CD14-positive monocyte (primary cell): ENCODE results near the gene SRSF7. TPM values are rescaled to one million over a fixed set of nuclear protein-coding genes. Genes with fewer than 3 reads are reported as not detected.

ENCODE experiments used
- DNase-seq, 3 donors: peaks; one replicate each; pipeline ENCODE4 v3.0.0-alpha.2; 2011 to 2022
- H2AFZ ChIP-seq: 2 replicates; pipeline ENCODE4 v1.6.0; 2012; ENCODE audit warnings: mild to moderate bottlenecking, low read depth, low read length, inconsistent platforms; ENCODE audit not compliant: insufficient read depth, poor library complexity, severe bottlenecking
- H3K27ac ChIP-seq, 2 donors: 1 replicate in 1 of 2; 2 replicates in 1 of 2; pipeline ENCODE4 v1.5.1; 2012 to 2013; ENCODE audit warnings: low read length in 2 of 2, control low read depth in 1 of 2, inconsistent platforms in 1 of 2, low read depth in 1 of 2, mild to moderate bottlenecking in 1 of 2
- H3K27me3 ChIP-seq, 2 donors: one replicate each; pipeline versions ENCODE4 v1.6.0 to v1.6.1; 2011 to 2013; ENCODE audit warnings: low read length in 2 of 2; ENCODE audit not compliant: control insufficient read depth in 2 of 2, insufficient read depth in 2 of 2
- H3K36me3 ChIP-seq, 2 donors: replicated peaks in 1 of 2; 1 replicate in 1 of 2; 2 replicates in 1 of 2; pipeline versions ENCODE4 v1.5.1 to v1.6.1; 2012 to 2013; ENCODE audit warnings: low read length in 2 of 2, control low read depth in 1 of 2, inconsistent platforms in 1 of 2, mild to moderate bottlenecking in 1 of 2; ENCODE audit not compliant: insufficient read depth in 2 of 2, control insufficient read depth in 1 of 2
- H3K4me1 ChIP-seq, 2 donors: 1 replicate in 1 of 2; 2 replicates in 1 of 2; pipeline versions ENCODE4 v1.5.1 to v1.6.1; 2012 to 2013; ENCODE audit warnings: low read length in 2 of 2, control low read depth in 1 of 2, inconsistent platforms in 1 of 2, mild to moderate bottlenecking in 1 of 2, moderate library complexity in 1 of 2; ENCODE audit not compliant: insufficient read depth in 2 of 2, control insufficient read depth in 1 of 2
- H3K4me2 ChIP-seq: replicated peaks from 2 replicates; pipeline ENCODE3; 2012; ENCODE audit warnings: low read length, moderate library complexity, mild to moderate bottlenecking; ENCODE audit not compliant: poor library complexity, severe bottlenecking; ENCODE audit errors: extremely low read depth
- H3K4me3 ChIP-seq, 3 experiments: fragments of 200-600 bp in 1 of 3; sonication (generic) in 1 of 3; replicated peaks in 1 of 3; 1 replicate in 2 of 3; 2 replicates in 1 of 3; pipeline ENCODE4 v1.5.1; 2011 to 2013; ENCODE audit warnings: low read length in 3 of 3, mild to moderate bottlenecking in 3 of 3, control low read depth in 2 of 3, low read depth in 2 of 3, inconsistent platforms in 1 of 3, moderate library complexity in 1 of 3
- H3K79me2 ChIP-seq: 2 replicates; pipeline ENCODE4 v1.6.0; 2012; ENCODE audit warnings: mild to moderate bottlenecking, control low read depth, inconsistent platforms, low read length, moderate library complexity; ENCODE audit not compliant: insufficient read depth
- H3K9ac ChIP-seq: 2 replicates; pipeline ENCODE4 v1.6.0; 2017; ENCODE audit warnings: low read length, mild to moderate bottlenecking; ENCODE audit not compliant: insufficient read depth, poor library complexity, severe bottlenecking
- H3K9me3 ChIP-seq, 2 donors: replicated peaks in 1 of 2; 1 replicate in 1 of 2; 2 replicates in 1 of 2; pipeline versions ENCODE4 v1.5.1 to v1.6.1; 2012 to 2013; ENCODE audit warnings: low read length in 2 of 2, control low read depth in 1 of 2; ENCODE audit not compliant: control insufficient read depth in 1 of 2, insufficient read depth in 1 of 2
- H4K20me1 ChIP-seq: 2 replicates; pipeline ENCODE4 v1.6.0; 2012; ENCODE audit warnings: mild to moderate bottlenecking, low read length, control low read depth, moderate library complexity; ENCODE audit not compliant: insufficient read depth
- H3K27ac Mint-ChIP-seq, 7 donors: one replicate each; pipeline ENCODE4 v1.8.0; 2020; ENCODE audit warnings: mild to moderate bottlenecking in 7 of 7, mixed read lengths in 7 of 7, moderate library complexity in 6 of 7, inconsistent platforms in 2 of 7
- H3K27me3 Mint-ChIP-seq, 3 donors: one replicate each; pipeline ENCODE4 v1.8.0; 2021 to 2022; ENCODE audit warnings: low read depth in 3 of 3, mild to moderate bottlenecking in 3 of 3, mixed read lengths in 3 of 3, moderate library complexity in 3 of 3, inconsistent platforms in 1 of 3
- H3K36me3 Mint-ChIP-seq, 2 donors: one replicate each; pipeline ENCODE4 v1.8.0; 2020; ENCODE audit warnings: mixed read lengths in 2 of 2, inconsistent platforms in 1 of 2, mild to moderate bottlenecking in 1 of 2
- H3K4me1 Mint-ChIP-seq: one replicate; pipeline ENCODE4 v1.8.0; 2020; ENCODE audit warnings: mild to moderate bottlenecking, mixed read lengths
- H3K4me3 Mint-ChIP-seq, 2 donors: one replicate each; pipeline ENCODE4 v1.8.0; 2020; ENCODE audit warnings: mild to moderate bottlenecking in 2 of 2, mixed read lengths in 2 of 2, moderate library complexity in 1 of 2
- H3K9me3 Mint-ChIP-seq, 7 donors: one replicate each; pipeline ENCODE4 v1.8.0; 2020 to 2022; ENCODE audit warnings: mixed read lengths in 7 of 7, mild to moderate bottlenecking in 6 of 7, moderate library complexity in 6 of 7, inconsistent platforms in 2 of 7
- CTCF ChIP-seq: fragments of 200-600 bp; IDR thresholded peaks from one replicate; pipeline ENCODE4 v1.8.0; 2022; ENCODE audit warnings: antibody characterized with exemption, mild to moderate bottlenecking
- WGBS: methylation state at CpG from one replicate; pipeline ENCODE4 v1.1.5; 2013; ENCODE audit warnings: missing lambda C conversion rate; ENCODE audit not compliant: insufficient coverage; 5-methylcytosine and 5-hydroxymethylcytosine counted together
- intact Hi-C, 2 donors: fragments of 100-400 bp; cut with micrococcal nuclease; formaldehyde crosslinking; loops; one replicate each; pipeline versions ENCODE4 v1.15.0 to v1.15.1; 2023
- polyA plus RNA-seq, 3 donors: library from polyadenylated mRNA; depleted of rRNA in 1 of 3; unstranded in 2 of 3; stranded (reverse) in 1 of 3; fragments of 300-500 nt in 2 of 3; fragments of >200 nt in 1 of 3; fragmentation: Illumina TruSeq in 2 of 3; gene quantifications; 1 replicate in 2 of 3; 2 replicates in 1 of 3; pipeline ENCODE4 v1.2.3, GENCODE V29; 2012 to 2021

Gene SRSF7
- polyA plus RNA-seq, 3 donors = 226 to 299 (median 246) TPM

- WGBS = 92% methylated on average over 2 of the region's 3 CpGs
- H3K27me3 ChIP-seq = no peaks in the 10 kb centered on the region
- no peak overlapping the region for H3K4me3 ChIP-seq
- H3K4me1 Mint-ChIP-seq = peaks cover 28% of the 10 kb centered on the region
- peaks cover 0 to 2% (median 0%) of the 10 kb centered on the region in 3 donors for H3K27me3 Mint-ChIP-seq
- DNase-seq = no peak
- no peak overlapping the region for H3K4me2 ChIP-seq
- H3K27ac ChIP-seq = peak overlapping the region in 1 of 2 donors; percentile 37
- H3K4me3 Mint-ChIP-seq = no peak overlapping the region
- no peak overlapping the region for H3K9ac ChIP-seq
- no peak overlapping the region for H2AFZ ChIP-seq
- H3K27ac Mint-ChIP-seq = peak overlapping the region in 1 of 7 donors; percentile 28
- intact Hi-C loops = loop anchor here (1.0 to 10.0 kb wide), 5 partner anchors 16 to 432 kb away; no protein-coding TSS in a partner anchor
- peaks cover 63% of the 10 kb centered on the region for H3K79me2 ChIP-seq
- no peaks in the 10 kb centered on the region for H3K9me3 ChIP-seq
- H3K4me1 ChIP-seq = peaks cover 13 to 23% of the 10 kb centered on the region in 2 donors
- TF ChIP-seq CTCF = no peak
- H3K36me3 ChIP-seq = peaks cover 68 to 79% of the 10 kb centered on the region in 2 donors
- H4K20me1 ChIP-seq = peaks cover 89% of the 10 kb centered on the region
- no peaks in the 10 kb centered on the region for H3K9me3 Mint-ChIP-seq
- H3K36me3 Mint-ChIP-seq = peaks cover 66 to 81% of the 10 kb centered on the region in 2 donors
Observed at GRCh38 chr2:38743672-38744398, 7.3 kb downstream of the SRSF7 start.

GRCh38 chr2:38742797-38743559, 8.2 kb downstream of the SRSF7 start:
- Mint-ChIP-seq H3K27me3 (peaks cover 0 to 2% (median 0%) of the 10 kb centered on the region in 3 donors), H3K9me3 (no peaks in the 10 kb centered on the region), H3K27ac (peak overlapping the region in 2 of 7 donors; percentile 23 to 37), H3K4me3 (no peak overlapping the region), H3K36me3 (peaks cover 66 to 81% of the 10 kb centered on the region in 2 donors), H3K4me1 (peaks cover 30% of the 10 kb centered on the region)
- Histone ChIP-seq H3K27ac (no peak overlapping the region), H2AFZ (no peak overlapping the region), H3K4me2 (no peak overlapping the region), H3K27me3 (no peaks in the 10 kb centered on the region), H3K79me2 (peaks cover 54% of the 10 kb centered on the region), H3K4me1 (peaks cover 12 to 23% of the 10 kb centered on the region in 2 donors), H3K4me3 (no peak overlapping the region), H4K20me1 (peaks cover 87% of the 10 kb centered on the region), H3K36me3 (peaks cover 60 to 70% of the 10 kb centered on the region in 2 donors), H3K9ac (no peak overlapping the region), H3K9me3 (no peaks in the 10 kb centered on the region)
- no peak for TF ChIP-seq CTCF
- WGBS = 60% methylated on average over 4 of the region's 10 CpGs
- intact Hi-C loops = loop anchor here (2.0 to 10.0 kb wide), 4 partner anchors 161 to 431 kb away; no protein-coding TSS in a partner anchor
- no peak for DNase-seq
